Measurements from ENCODE around the gene COMMD1. TPM values are rescaled to one million over a fixed set of nuclear protein-coding genes. Genes with fewer than 3 reads are reported as not detected.

COMMD1 gene
- total and polyA plus RNA-seq, 9 donors: 25.4 to 48.8 (median 33.3) TPM

- TF ChIP-seq, protein P1, sequence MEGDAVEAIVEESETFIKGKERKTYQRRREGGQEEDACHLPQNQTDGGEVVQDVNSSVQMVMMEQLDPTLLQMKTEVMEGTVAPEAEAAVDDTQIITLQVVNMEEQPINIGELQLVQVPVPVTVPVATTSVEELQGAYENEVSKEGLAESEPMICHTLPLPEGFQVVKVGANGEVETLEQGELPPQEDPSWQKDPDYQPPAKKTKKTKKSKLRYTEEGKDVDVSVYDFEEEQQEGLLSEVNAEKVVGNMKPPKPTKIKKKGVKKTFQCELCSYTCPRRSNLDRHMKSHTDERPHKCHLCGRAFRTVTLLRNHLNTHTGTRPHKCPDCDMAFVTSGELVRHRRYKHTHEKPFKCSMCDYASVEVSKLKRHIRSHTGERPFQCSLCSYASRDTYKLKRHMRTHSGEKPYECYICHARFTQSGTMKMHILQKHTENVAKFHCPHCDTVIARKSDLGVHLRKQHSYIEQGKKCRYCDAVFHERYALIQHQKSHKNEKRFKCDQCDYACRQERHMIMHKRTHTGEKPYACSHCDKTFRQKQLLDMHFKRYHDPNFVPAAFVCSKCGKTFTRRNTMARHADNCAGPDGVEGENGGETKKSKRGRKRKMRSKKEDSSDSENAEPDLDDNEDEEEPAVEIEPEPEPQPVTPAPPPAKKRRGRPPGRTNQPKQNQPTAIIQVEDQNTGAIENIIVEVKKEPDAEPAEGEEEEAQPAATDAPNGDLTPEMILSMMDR (IDR thresholded peaks at IDR 0.05): no peak
- TF ChIP-seq POLR2A (IDR thresholded peaks at IDR 0.05) (no peak), EP300 (IDR thresholded peaks at IDR 0.05) (no peak)
- Histone ChIP-seq H3K36me3 (no peaks in the 10 kb centered on the region), H3K27ac (no peak overlapping the region), H3K27me3 (no peaks in the 10 kb centered on the region), H3K4me1 (ENCODE audit: insufficient read depth) (no peaks in the 10 kb centered on the region), H3K9me3 (no peaks in the 10 kb centered on the region), H3K4me3 (no peak overlapping the region)
- intact Hi-C loops (cut with DNase I): no loop called here
- DNase-seq: no peak
- 81 to 87% (median 84%) methylated on average over 3 of the region's 3 CpGs for WGBS, 3 donors
Measured at GRCh38 chr2:62181843-62182242, 276.4 kb downstream of the COMMD1 start.

DNA sequence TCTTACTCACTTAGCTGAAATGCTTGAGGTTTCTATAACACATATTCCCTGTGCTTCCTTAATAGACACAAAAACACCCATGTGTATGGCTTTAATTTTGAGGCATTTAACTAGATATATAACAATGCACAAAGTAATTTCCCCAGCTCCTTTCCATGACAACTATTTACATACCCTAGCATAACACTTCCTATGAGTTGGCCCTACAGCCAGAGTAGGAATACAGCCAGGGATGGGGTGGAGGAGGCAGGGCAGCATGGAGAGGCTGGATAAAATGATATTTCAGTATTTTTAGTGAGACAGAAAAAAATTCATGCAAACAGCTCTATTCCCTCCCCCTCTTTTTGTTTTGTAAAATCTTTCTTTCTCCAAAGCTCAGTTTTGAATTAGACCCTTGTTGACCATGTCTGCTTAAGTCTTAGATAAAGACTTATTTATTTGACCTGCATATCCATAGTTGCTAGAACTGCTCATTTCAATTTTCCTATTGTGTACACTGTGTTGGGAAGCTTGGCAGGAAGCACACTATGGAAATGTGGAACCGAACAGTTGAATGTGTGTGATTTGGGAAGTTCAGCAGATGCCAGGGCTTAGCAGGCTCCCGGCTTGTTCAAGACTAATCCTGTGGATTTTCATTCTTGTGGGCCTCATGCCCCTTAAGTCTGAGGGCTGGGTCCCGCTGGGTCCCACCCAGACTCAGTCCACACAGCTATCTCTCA is 279.2 kb downstream of the COMMD1 start:
- Histone ChIP-seq H3K27ac (no peak overlapping the region), H3K36me3 (no peaks in the 10 kb centered on the region), H3K9me3 (no peaks in the 10 kb centered on the region), H3K4me1 (ENCODE audit: insufficient read depth) (no peaks in the 10 kb centered on the region), H3K4me3 (no peak overlapping the region), H3K27me3 (no peaks in the 10 kb centered on the region)
- WGBS, 3 donors: 47 to 62% (median 62%) methylated on average over 3 of the region's 3 CpGs
- no peak for TF ChIP-seq EP300 (IDR thresholded peaks at IDR 0.05)
- intact Hi-C loops (cut with DNase I): no loop called here
- no peak for DNase-seq

Small RNA genes lying within 50 kb of the gene (small RNA-seq; reads per million reads assigned to genes)
- not detected for gene RF00019

Other genes starting within 250 kb of the COMMD1 start
- 1 to 10 TPM; 4.9 to 9.4 (median 7.2) TPM for gene FAM161A, start 51.6 kb upstream of the COMMD1 start, total RNA-seq
- 1 to 10 TPM; 5.6 to 6.1 TPM for gene FAM161A, start 51.6 kb upstream of the COMMD1 start, polyA plus RNA-seq
- gene CCT4, start 17.0 kb upstream of the COMMD1 start, total RNA-seq: 100 to 1,000 TPM in 6 of 7 donors, 10 to 100 TPM in 1; 99.7 to 200 (median 144) TPM
- 100 to 1,000 TPM; 113 to 165 TPM for gene CCT4, start 17.0 kb upstream of the COMMD1 start, polyA plus RNA-seq

All from ovary (tissue), 9 donors.